CD8-positive, alpha-beta memory T cell (primary cell): ENCODE measurements around the gene ZMYND10. TPM values are rescaled to one million over a fixed set of nuclear protein-coding genes. Genes with fewer than 3 reads are reported as not detected.

Experiments used
- CTCF ChIA-PET: fragments of 350-600 bp; sonication (Branson Sonifier 250); formaldehyde crosslinking; loops from one replicate; lab custom pipeline; 2021; ENCODE audit warnings: antibody characterized with exemption; lab: Charles Lee
- POLR2A ChIA-PET: fragments of 350-600 bp; sonication (Branson Sonifier 250); formaldehyde crosslinking; loops from one replicate; lab custom pipeline; 2021; ENCODE audit warnings: antibody characterized with exemption; lab: Charles Lee
- DNase-seq, 5 donors: peaks; one replicate each; pipeline versions ENCODE4 v3.0.0 to v3.0.0-alpha.2; 2020 to 2022; ENCODE audit warnings: mixed read lengths in 1 of 5
- H3K27ac ChIP-seq: one replicate; pipeline ENCODE4 v1.7.0; 2013; ENCODE audit warnings: low read depth, mild to moderate bottlenecking, low read length, moderate library complexity
- H3K27me3 ChIP-seq: 2 replicates; pipeline ENCODE4 v1.7.0; 2013; ENCODE audit warnings: low read length, mild to moderate bottlenecking; ENCODE audit not compliant: insufficient read depth, poor library complexity, severe bottlenecking
- H3K36me3 ChIP-seq: 2 replicates; pipeline ENCODE4 v1.7.0; 2013; ENCODE audit warnings: mild to moderate bottlenecking, low read length, moderate library complexity; ENCODE audit not compliant: insufficient read depth
- H3K4me1 ChIP-seq: 2 replicates; pipeline ENCODE4 v1.7.0; 2013; ENCODE audit warnings: mild to moderate bottlenecking, low read length, moderate library complexity; ENCODE audit not compliant: insufficient read depth
- H3K4me3 ChIP-seq: 2 replicates; pipeline ENCODE4 v1.7.0; 2013; ENCODE audit warnings: mild to moderate bottlenecking, low read length
- H3K9me3 ChIP-seq: 2 replicates; pipeline ENCODE4 v1.7.0; 2013; ENCODE audit warnings: mild to moderate bottlenecking, low read length
- H3K27ac Mint-ChIP-seq, 8 donors: one replicate each; pipeline ENCODE4 v1.8.0; 2020 to 2021; ENCODE audit warnings: mixed read lengths in 8 of 8, mild to moderate bottlenecking in 6 of 8, inconsistent platforms in 3 of 8, moderate library complexity in 3 of 8
- H3K27me3 Mint-ChIP-seq, 2 donors: one replicate each; pipeline ENCODE4 v1.8.0; 2020 to 2021; ENCODE audit warnings: mixed read lengths in 2 of 2, mild to moderate bottlenecking in 1 of 2, moderate library complexity in 1 of 2
- H3K36me3 Mint-ChIP-seq, 3 donors: one replicate each; pipeline ENCODE4 v1.8.0; 2020 to 2021; ENCODE audit warnings: mixed read lengths in 3 of 3, inconsistent platforms in 1 of 3, mild to moderate bottlenecking in 1 of 3
- H3K4me1 Mint-ChIP-seq, 3 donors: one replicate each; pipeline ENCODE4 v1.8.0; 2020 to 2021; ENCODE audit warnings: mixed read lengths in 3 of 3, inconsistent platforms in 1 of 3, mild to moderate bottlenecking in 1 of 3
- H3K4me3 Mint-ChIP-seq, 7 donors: one replicate each; pipeline ENCODE4 v1.8.0; 2020 to 2021; ENCODE audit warnings: mixed read lengths in 7 of 7, mild to moderate bottlenecking in 6 of 7, moderate library complexity in 4 of 7, inconsistent platforms in 2 of 7
- H3K9me3 Mint-ChIP-seq, 5 donors: one replicate each; pipeline ENCODE4 v1.8.0; 2020 to 2022; ENCODE audit warnings: mixed read lengths in 5 of 5, mild to moderate bottlenecking in 3 of 5, moderate library complexity in 2 of 5, inconsistent platforms in 1 of 5
- polyA plus RNA-seq: library from polyadenylated mRNA; unstranded; fragments of 300-500 nt; fragmentation: Illumina TruSeq; gene quantifications from one replicate; pipeline ENCODE4 v1.2.3, GENCODE V29; 2021
- total RNA-seq, 2 experiments: library from RNA; stranded (reverse); gene quantifications; one replicate each; pipeline ENCODE4 v1.2.3, GENCODE V29; 2021

ZMYND10 gene
- total and polyA plus RNA-seq, 3 experiments from 2014 or later, result 0.97 to 1.3 (median 1.1) TPM

- Mint-ChIP-seq H3K27me3 (no peaks in the 10 kb centered on the region), H3K4me1 (peaks cover 21 to 51% (median 22%) of the 10 kb centered on the region in 3 donors), H3K4me3 (peak overlapping the region; percentile 93 to 98 (median 95)), H3K9me3 (no peaks in the 10 kb centered on the region), H3K36me3 (peaks cover 0 to 14% (median 0%) of the 10 kb centered on the region in 3 donors), H3K27ac (peak overlapping the region; percentile 97 to 100 (median 99))
- H3K27me3 ChIP-seq, result no peaks in the 10 kb centered on the region
- no peaks in the 10 kb centered on the region for H3K36me3 ChIP-seq
- H3K4me3 ChIP-seq, result peak overlapping the region; percentile 68
- ChIA-PET POLR2A (interaction anchor here (0.5 to 2.2 kb wide), 10 partner anchors 18 to 65 kb away, joined by 3 to 31 read pairs (median 6); partner anchors contain the start of genes CYB561D2, NPRL2, RASSF1 and TUSC2), CTCF (interaction anchor here (0.5 to 3.0 kb wide), 14 partner anchors 9 to 108 kb away, joined by 3 to 16 read pairs (median 8); partner anchors contain the start of genes CYB561D2, HYAL2 and NPRL2)
- peaks cover 25% of the 10 kb centered on the region for H3K4me1 ChIP-seq
- DNase-seq, result no peak
- H3K9me3 ChIP-seq, result no peaks in the 10 kb centered on the region
- peak overlapping the region; percentile 96 for H3K27ac ChIP-seq
These were observed 45.9 kb downstream of the ZMYND10 start for GRCh38 chr3:50299638-50299928.

GRCh38 chr3:50298836-50299637 lies 46.5 kb downstream of the ZMYND10 start, which contains the start of the genes HYAL3 and NAA80:
HYAL3 (minus strand) TSS chr3:50299405; CDS start chr3:50295602, 3,803 bp downstream.
NAA80 (minus strand) TSS chr3:50299405; CDS start chr3:50297463, 1,942 bp downstream.
- peak; percentile 98 to 100 (median 99) for DNase-seq
- H3K4me3 Mint-ChIP-seq, result peak within 1 kb of the TSS; percentile 93 to 98 (median 95)
- Histone ChIP-seq H3K4me1 (peaks cover 25% of the 10 kb centered on the region), H3K27ac (peak within 1 kb of the TSS; percentile 96), H3K27me3 (no peaks in the 10 kb centered on the region), H3K36me3 (no peaks in the 10 kb centered on the region), H3K4me3 (peak within 1 kb of the TSS; percentile 89), H3K9me3 (no peaks in the 10 kb centered on the region)
- ChIA-PET POLR2A (interaction anchor here (0.5 to 2.2 kb wide), 14 partner anchors 18 to 1084 kb away, joined by 3 to 31 read pairs (median 4); partner anchors contain the start of genes CYB561D2, NPRL2, RASSF1 and TUSC2), CTCF (interaction anchor here (0.5 to 3.0 kb wide), 17 partner anchors 10 to 107 kb away, joined by 3 to 16 read pairs (median 5); partner anchors contain the start of genes CYB561D2, HYAL2 and NPRL2)
- H3K9me3 Mint-ChIP-seq, result no peaks in the 10 kb centered on the region
- H3K4me1 Mint-ChIP-seq, result peaks cover 21 to 50% (median 22%) of the 10 kb centered on the region in 3 donors
- no peaks in the 10 kb centered on the region for H3K27me3 Mint-ChIP-seq
- H3K27ac Mint-ChIP-seq, result peak within 1 kb of the TSS; percentile 97 to 100 (median 99)
- H3K36me3 Mint-ChIP-seq, result peaks cover 0 to 14% (median 0%) of the 10 kb centered on the region in 3 donors

DNA sequence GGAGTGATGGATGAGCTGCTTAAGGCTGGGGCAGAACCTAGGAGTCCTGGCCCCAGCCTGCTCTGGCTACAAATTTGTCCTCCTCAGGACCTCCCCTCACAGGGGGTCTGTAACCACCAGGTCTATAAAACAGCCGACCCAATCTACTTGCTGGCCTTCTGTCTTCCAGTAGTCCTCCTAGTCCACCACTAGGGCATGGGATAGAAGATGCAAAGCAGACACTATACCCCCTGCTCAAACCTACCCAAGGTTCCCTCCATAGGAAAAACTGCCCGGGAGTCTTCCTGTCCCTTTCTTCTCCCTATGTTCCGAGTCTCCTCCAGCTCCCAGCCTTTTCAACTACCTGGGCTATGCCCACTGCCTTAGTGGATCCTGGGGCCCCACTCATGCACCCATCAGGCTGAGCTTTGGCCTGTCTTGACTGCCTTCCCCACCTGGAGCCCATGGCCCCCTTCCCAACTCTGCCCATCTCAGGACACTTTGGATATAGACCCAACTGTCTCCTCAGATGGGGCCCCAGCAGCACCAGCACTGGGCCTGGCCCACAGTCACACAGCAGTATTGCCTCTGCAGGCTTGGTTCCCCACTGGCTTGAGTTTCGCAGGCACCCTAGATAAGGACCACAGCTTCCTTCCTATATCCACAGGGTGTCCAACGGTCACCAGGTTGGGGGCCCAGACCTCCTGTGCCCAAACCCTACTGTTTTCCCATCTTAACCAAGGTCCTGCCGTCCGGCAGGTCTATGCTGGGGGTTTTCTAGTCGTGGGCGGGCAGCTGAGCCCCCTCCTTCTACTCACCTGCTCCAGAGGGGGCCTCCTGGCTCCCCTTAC lies 47.4 kb downstream of the ZMYND10 start:
- Histone ChIP-seq H3K4me3 (peak overlapping the region; percentile 89), H3K27me3 (no peaks in the 10 kb centered on the region), H3K9me3 (no peaks in the 10 kb centered on the region), H3K36me3 (no peaks in the 10 kb centered on the region), H3K4me1 (peaks cover 25% of the 10 kb centered on the region), H3K27ac (peak overlapping the region; percentile 96)
- H3K27ac Mint-ChIP-seq, result peak overlapping the region; percentile 93 to 100 (median 99)
- H3K4me1 Mint-ChIP-seq, result peaks cover 21 to 50% (median 22%) of the 10 kb centered on the region in 3 donors
- H3K27me3 Mint-ChIP-seq, result no peaks in the 10 kb centered on the region
- peak overlapping the region; percentile 93 to 98 (median 95) for H3K4me3 Mint-ChIP-seq
- no peak for DNase-seq
- H3K9me3 Mint-ChIP-seq, result no peaks in the 10 kb centered on the region
- peaks cover 0 to 14% (median 0%) of the 10 kb centered on the region in 3 donors for H3K36me3 Mint-ChIP-seq
- ChIA-PET CTCF (interaction anchor here (0.9 to 3.0 kb wide), 14 partner anchors 14 to 106 kb away, joined by 3 to 16 read pairs (median 6); partner anchors contain the start of genes CYB561D2, HYAL2 and NPRL2), POLR2A (interaction anchor here (0.9 to 2.2 kb wide), 6 partner anchors 19 to 61 kb away, joined by 4 to 31 read pairs (median 10); partner anchors contain the start of genes CYB561D2, NPRL2, RASSF1 and TUSC2)

DNA sequence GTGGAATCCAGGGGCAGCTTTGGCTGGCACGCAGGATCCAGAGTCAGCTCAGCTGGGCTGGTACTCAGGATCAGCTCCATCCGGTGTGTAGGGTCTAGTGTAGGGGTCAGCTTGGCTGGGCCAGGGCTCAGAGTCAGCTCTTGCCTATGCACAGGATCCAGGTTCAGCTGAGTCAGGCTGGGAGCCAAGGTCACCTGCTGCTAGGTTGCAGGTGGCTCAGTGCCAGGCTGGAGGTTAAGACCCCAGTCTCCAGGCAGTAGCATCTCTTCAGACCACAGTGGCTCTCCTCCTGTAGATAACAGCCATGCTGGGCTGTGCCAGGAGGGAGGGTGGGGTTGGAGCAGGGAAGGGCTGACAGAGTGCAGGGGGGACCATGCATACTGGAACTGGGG lies 48.2 kb downstream of the ZMYND10 start:
- CTCF ChIA-PET, result interaction anchor here (0.9 to 3.0 kb wide), 5 partner anchors 13 to 52 kb away, joined by 3 to 13 read pairs (median 9); partner anchors contain the start of genes CYB561D2 and NPRL2
- H3K27ac Mint-ChIP-seq, result peak overlapping the region in 7 of 8 donors; percentile 69 to 100 (median 99)
- POLR2A ChIA-PET, result no interaction called here

GRCh38 chr3:50296721-50297383 lies 48.7 kb downstream of the ZMYND10 start:
- Mint-ChIP-seq H3K27me3 (no peaks in the 10 kb centered on the region), H3K4me1 (peaks cover 30 to 57% (median 31%) of the 10 kb centered on the region in 3 donors), H3K4me3 (peak overlapping the region in 2 of 7 donors; percentile 41 to 93), H3K27ac (peak overlapping the region; percentile 56 to 100 (median 93)), H3K9me3 (no peaks in the 10 kb centered on the region), H3K36me3 (peaks cover 0 to 17% (median 0%) of the 10 kb centered on the region in 3 donors)
- Histone ChIP-seq H3K27me3 (no peaks in the 10 kb centered on the region), H3K9me3 (no peaks in the 10 kb centered on the region), H3K36me3 (no peaks in the 10 kb centered on the region), H3K27ac (no peak overlapping the region), H3K4me1 (peaks cover 31% of the 10 kb centered on the region), H3K4me3 (no peak overlapping the region)
- DNase-seq, result no peak
- POLR2A ChIA-PET, result no interaction called here
- CTCF ChIA-PET, result interaction anchor here (0.5 to 1.5 kb wide), 2 partner anchors 12 to 54 kb away, joined by 3 read pairs; partner anchors contain the start of genes CYB561D2 and NPRL2

More for the DNA sequence above, 48.2 kb downstream of the ZMYND10 start:
- Mint-ChIP-seq H3K4me3 (peak overlapping the region in 5 of 7 donors; percentile 93 to 98 (median 95)), H3K9me3 (no peaks in the 10 kb centered on the region), H3K36me3 (peaks cover 0 to 15% (median 0%) of the 10 kb centered on the region in 3 donors), H3K27me3 (no peaks in the 10 kb centered on the region), H3K4me1 (peaks cover 28 to 57% (median 29%) of the 10 kb centered on the region in 3 donors)
- Histone ChIP-seq H3K4me3 (no peak overlapping the region), H3K27me3 (no peaks in the 10 kb centered on the region), H3K9me3 (no peaks in the 10 kb centered on the region), H3K27ac (no peak overlapping the region), H3K4me1 (peaks cover 31% of the 10 kb centered on the region), H3K36me3 (no peaks in the 10 kb centered on the region)
- DNase-seq, result no peak

GRCh38 chr3:50295553-50296431 lies 49.7 kb downstream of the ZMYND10 start:
- peaks cover 42% of the 10 kb centered on the region for H3K4me1 ChIP-seq
- H3K4me1 Mint-ChIP-seq, result peaks cover 35 to 59% (median 38%) of the 10 kb centered on the region in 3 donors
- no peaks in the 10 kb centered on the region for H3K36me3 ChIP-seq
- peak overlapping the region in 3 of 8 donors; percentile 20 to 66 (median 32) for H3K27ac Mint-ChIP-seq
- DNase-seq, result no peak
- H3K27me3 Mint-ChIP-seq, result no peaks in the 10 kb centered on the region
- H3K4me3 ChIP-seq, result no peak overlapping the region
- peak overlapping the region in 2 of 7 donors; percentile 37 to 93 for H3K4me3 Mint-ChIP-seq
- ChIA-PET CTCF (interaction anchor here (0.8 to 1.5 kb wide), 3 partner anchors 49 to 55 kb away, joined by 3 to 5 read pairs (median 3); partner anchors contain the start of genes CYB561D2 and NPRL2), POLR2A (no interaction called here)
- no peaks in the 10 kb centered on the region for H3K9me3 ChIP-seq
- H3K27ac ChIP-seq, result no peak overlapping the region
- peaks cover 0 to 19% (median 0%) of the 10 kb centered on the region in 3 donors for H3K36me3 Mint-ChIP-seq
- no peaks in the 10 kb centered on the region for H3K27me3 ChIP-seq
- H3K9me3 Mint-ChIP-seq, result no peaks in the 10 kb centered on the region
